H9 (cell line): ENCODE data around the gene AZGP1. TPM values are rescaled to one million over a fixed set of nuclear protein-coding genes. Genes with fewer than 3 reads are reported as not detected.

ENCODE experiments used
- DNase-seq: peaks from one replicate; pipeline ENCODE4 v3.0.0-alpha.2; 2017
- H2AFZ ChIP-seq: one replicate; pipeline ENCODE4 v1.6.1; 2013; ENCODE audit warnings: mild to moderate bottlenecking, low read length, control low read depth, moderate library complexity
- H2AK5ac ChIP-seq: 2 replicates; pipeline ENCODE4 v1.6.1; 2013; ENCODE audit warnings: low read length, control low read depth, mixed read lengths; ENCODE audit not compliant: insufficient read length
- H2BK120ac ChIP-seq: one replicate; pipeline ENCODE4 v1.6.1; 2013; ENCODE audit warnings: low read depth, mild to moderate bottlenecking, low read length, control low read depth, inconsistent platforms; ENCODE audit not compliant: poor library complexity, severe bottlenecking
- H2BK12ac ChIP-seq: 2 replicates; pipeline ENCODE4 v1.6.1; 2013; ENCODE audit warnings: low read length, control low read depth, mixed read lengths, low read depth; ENCODE audit not compliant: insufficient read length
- H2BK15ac ChIP-seq: 2 replicates; pipeline ENCODE4 v1.6.1; 2013; ENCODE audit warnings: low read depth, low read length, control low read depth
- H2BK20ac ChIP-seq: one replicate; pipeline ENCODE4 v1.6.1; 2013; ENCODE audit warnings: low read depth, mild to moderate bottlenecking, low read length, control low read depth, inconsistent platforms; ENCODE audit not compliant: poor library complexity, severe bottlenecking
- H2BK5ac ChIP-seq: 2 replicates; pipeline ENCODE4 v1.6.1; 2013; ENCODE audit warnings: low read length, control low read depth, mixed read lengths; ENCODE audit not compliant: insufficient read length
- H3K14ac ChIP-seq: 2 replicates; pipeline ENCODE4 v1.6.1; 2013; ENCODE audit warnings: low read length, control low read depth; ENCODE audit not compliant: insufficient read depth
- H3K18ac ChIP-seq: 2 replicates; pipeline ENCODE4 v1.6.1; 2013; ENCODE audit warnings: low read depth, mild to moderate bottlenecking, mixed read lengths, low read length, control low read depth; ENCODE audit not compliant: insufficient read length
- H3K23ac ChIP-seq: 2 replicates; pipeline ENCODE4 v1.6.1; 2013; ENCODE audit warnings: low read length, control low read depth, mixed read lengths, low read depth; ENCODE audit not compliant: insufficient read length
- H3K23me2 ChIP-seq: 2 replicates; pipeline ENCODE4 v1.6.1; 2013; ENCODE audit warnings: low read depth, mild to moderate bottlenecking, mixed read lengths, low read length, control low read depth; ENCODE audit not compliant: insufficient read length, poor library complexity, severe bottlenecking
- H3K27ac ChIP-seq: 2 replicates; pipeline ENCODE4 v1.5.1; 2013; ENCODE audit warnings: low read length, control low read depth, mixed read lengths, low read depth; ENCODE audit not compliant: insufficient read length
- H3K27me3 ChIP-seq: 2 replicates; pipeline ENCODE4 v1.6.1; 2013; ENCODE audit warnings: low read length, control low read depth, inconsistent platforms; ENCODE audit not compliant: insufficient read depth
- H3K4ac ChIP-seq: 2 replicates; pipeline ENCODE4 v1.6.1; 2013; ENCODE audit warnings: low read depth, mild to moderate bottlenecking, control low read depth, inconsistent platforms, low read length, moderate library complexity
- H3K4me1 ChIP-seq: 2 replicates; pipeline ENCODE4 v1.6.1; 2013; ENCODE audit warnings: low read length, control low read depth, inconsistent platforms; ENCODE audit not compliant: insufficient read depth
- H3K4me2 ChIP-seq: 2 replicates; pipeline ENCODE4 v1.6.1; 2013; ENCODE audit warnings: low read length, control low read depth, mixed read lengths; ENCODE audit not compliant: insufficient read length, insufficient read depth
- H3K56ac ChIP-seq: 2 replicates; pipeline ENCODE4 v1.6.1; 2013; ENCODE audit warnings: low read depth, mild to moderate bottlenecking, mixed read lengths, low read length, control low read depth; ENCODE audit not compliant: insufficient read length
- H3K79me1 ChIP-seq: 2 replicates; pipeline ENCODE4 v1.6.1; 2013; ENCODE audit warnings: low read depth, mild to moderate bottlenecking, moderate library complexity, low read length, control low read depth, inconsistent platforms; ENCODE audit not compliant: insufficient read depth, poor library complexity, severe bottlenecking
- H3K79me2 ChIP-seq: 2 replicates; pipeline ENCODE4 v1.6.1; 2013; ENCODE audit warnings: low read length, control low read depth, inconsistent platforms; ENCODE audit not compliant: insufficient read depth
- H3K9ac ChIP-seq: 2 replicates; pipeline ENCODE4 v1.6.1; 2013; ENCODE audit warnings: low read length, control low read depth, mixed read lengths; ENCODE audit not compliant: insufficient read length; ENCODE audit errors: extremely low read depth
- H3K9me3 ChIP-seq: one replicate; pipeline ENCODE4 v1.6.1; 2013; ENCODE audit warnings: low read depth, low read length, inconsistent platforms; ENCODE audit not compliant: control insufficient read depth
- H3T11ph ChIP-seq: one replicate; pipeline ENCODE4 v1.6.1; 2013; ENCODE audit warnings: mild to moderate bottlenecking, low read length, control low read depth, inconsistent platforms
- H4K20me1 ChIP-seq: one replicate; pipeline ENCODE4 v1.6.1; 2013; ENCODE audit not compliant: control insufficient read depth, insufficient read length, insufficient read depth
- H4K5ac ChIP-seq: 2 replicates; pipeline ENCODE4 v1.6.1; 2013; ENCODE audit warnings: low read depth, mild to moderate bottlenecking, mixed read lengths, low read length, control low read depth; ENCODE audit not compliant: insufficient read length
- H4K8ac ChIP-seq: replicated peaks from 2 replicates; pipeline ENCODE4 v1.6.1; 2013; ENCODE audit warnings: low read length, control low read depth, mixed read lengths, low read depth; ENCODE audit not compliant: insufficient read length
- H4K91ac ChIP-seq: 2 replicates; pipeline ENCODE4 v1.6.1; 2013; ENCODE audit warnings: low read depth, mild to moderate bottlenecking, moderate library complexity, mixed read lengths, low read length, control low read depth; ENCODE audit not compliant: insufficient read length
- H3K27ac Mint-ChIP-seq, 3 experiments: 2 replicates in 2 of 3; 3 replicates in 1 of 3; pipeline ENCODE4 v1.8.0; 2020 to 2021; ENCODE audit warnings: mixed read lengths in 3 of 3, mild to moderate bottlenecking in 1 of 3, moderate library complexity in 1 of 3
- H3K27me3 Mint-ChIP-seq: 2 replicates; pipeline ENCODE4 v1.8.0; 2021; ENCODE audit warnings: low read depth, mild to moderate bottlenecking, moderate library complexity, mixed read lengths
- H3K36me3 Mint-ChIP-seq, 3 experiments: 2 replicates in 2 of 3; 3 replicates in 1 of 3; pipeline ENCODE4 v1.8.0; 2020 to 2021; ENCODE audit warnings: low read depth in 3 of 3, mixed read lengths in 3 of 3; ENCODE audit not compliant: insufficient read depth in 1 of 3
- H3K4me1 Mint-ChIP-seq, 2 experiments: 2 replicates each; pipeline ENCODE4 v1.8.0; 2020; ENCODE audit warnings: mixed read lengths in 2 of 2
- H3K4me3 Mint-ChIP-seq, 2 experiments: 2 replicates in 1 of 2; 3 replicates in 1 of 2; pipeline ENCODE4 v1.8.0; 2020 to 2021; ENCODE audit warnings: mild to moderate bottlenecking in 2 of 2, mixed read lengths in 2 of 2, moderate library complexity in 1 of 2
- H3K9me3 Mint-ChIP-seq, 2 experiments: 2 replicates in 1 of 2; 3 replicates in 1 of 2; pipeline ENCODE4 v1.8.0; 2020; ENCODE audit warnings: mild to moderate bottlenecking in 2 of 2, mixed read lengths in 2 of 2, moderate library complexity in 1 of 2
- WGBS: extraction: QIAGEN DNeasy Blood & Tissue Kit; methylation state at CpG from one replicate; pipeline ENCODE4 v1.1.7; 2013; ENCODE audit warnings: missing lambda C conversion rate, low lambda C conversion rate, mixed read lengths; ENCODE audit not compliant: insufficient read length; ENCODE audit errors: extremely low coverage; 5-methylcytosine and 5-hydroxymethylcytosine counted together
- total RNA-seq: library from RNA; stranded (reverse); gene quantifications from 2 replicates; pipeline ENCODE4 v1.2.1, GENCODE V29; 2021
- TF ChIP-seq, protein P1 (sequence below): fragments of 200-600 bp; sonication (generic); conservative IDR thresholded peaks from 3 replicates; pipeline ENCODE4 v1.8.0; 2021; ENCODE audit warnings: antibody characterized with exemption, mild to moderate bottlenecking

AZGP1 gene
- total RNA-seq, 1 experiment from 2014 or later, result not detected

DNA sequence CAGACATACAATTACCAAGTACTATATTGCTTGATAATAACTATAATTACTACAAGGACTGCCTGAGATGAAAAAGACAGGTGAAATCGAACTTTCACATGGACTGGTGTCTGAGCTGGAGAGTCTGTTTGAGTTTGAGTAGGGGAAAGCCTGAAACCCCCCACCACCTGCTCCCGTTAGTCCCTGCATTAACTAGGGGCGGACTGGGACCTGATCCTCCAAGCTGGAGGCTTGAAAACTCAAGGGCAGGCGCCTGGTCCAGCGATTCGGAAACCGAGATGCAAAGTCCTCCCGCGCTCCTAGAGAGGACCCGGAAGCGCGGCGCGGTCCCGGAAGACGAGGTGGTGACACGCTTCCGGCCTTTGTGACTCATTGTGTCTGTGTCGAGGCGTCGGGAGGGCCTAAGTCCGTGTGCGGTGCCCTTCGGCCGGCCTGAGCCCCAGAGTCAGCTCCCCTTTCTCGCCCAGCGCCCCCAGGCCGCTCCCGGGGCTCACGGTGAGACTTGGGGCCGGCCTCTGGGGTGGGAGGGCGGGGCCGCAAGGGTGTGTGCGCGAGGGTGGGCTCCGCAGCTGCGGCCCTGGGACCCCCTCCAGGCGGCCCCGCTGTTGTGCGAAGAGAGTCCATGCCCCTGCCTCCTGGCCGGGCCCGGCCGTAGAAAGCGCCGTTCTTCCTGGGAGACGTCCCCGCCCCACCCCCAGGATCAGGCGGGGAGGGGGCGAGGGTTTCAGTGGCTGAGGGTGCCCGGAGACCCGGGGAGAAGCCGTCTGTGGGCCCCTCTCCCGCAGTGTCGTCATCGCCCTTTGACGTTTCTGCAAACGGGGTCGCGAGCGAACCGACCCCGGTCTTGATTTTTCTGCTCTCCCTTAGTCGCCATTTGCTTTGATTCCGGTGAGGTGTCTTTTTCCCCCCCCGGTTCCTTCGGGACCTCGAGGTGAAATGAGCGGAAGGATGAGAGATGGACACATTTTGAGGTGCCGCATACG is 39.7 kb upstream of the AZGP1 start, which contains the start of gene ZKSCAN1:
Gene ZKSCAN1, plus strand, starts transcription at position 365 of the 983 bp plus-strand sequence. CDS start 7,911 bp downstream, outside the sequence.
- Mint-ChIP-seq H3K4me3 (peak within 1 kb of the TSS; percentile 91 to 92), H3K9me3 (no peaks in the 10 kb centered on the region), H3K27ac (peak within 1 kb of the TSS; percentile 76 to 89 (median 87)), H3K4me1 (peaks cover 11 to 23% of the 10 kb centered on the region in 2 experiments), H3K27me3 (peaks cover 8% of the 10 kb centered on the region), H3K36me3 (peaks cover 2 to 17% (median 8%) of the 10 kb centered on the region in 3 experiments; a peak in 5 of 7 replicates)
- H2BK5ac ChIP-seq, result no peak within 1 kb of the TSS
- H2AK5ac ChIP-seq, result no peak within 1 kb of the TSS
- peaks cover 22% of the 10 kb centered on the region for H3K79me2 ChIP-seq
- H3K14ac ChIP-seq, result peak within 1 kb of the TSS; percentile 95
- no peak within 1 kb of the TSS for H2BK20ac ChIP-seq
- peaks cover 5% of the 10 kb centered on the region for H3K23me2 ChIP-seq
- no peaks in the 10 kb centered on the region for H3K27me3 ChIP-seq
- no peak within 1 kb of the TSS for H3T11ph ChIP-seq
- no peaks in the 10 kb centered on the region for H4K20me1 ChIP-seq
- no peak within 1 kb of the TSS for H3K27ac ChIP-seq
- H3K23ac ChIP-seq, result no peak within 1 kb of the TSS
- no peak within 1 kb of the TSS for H2BK12ac ChIP-seq
- no peak within 1 kb of the TSS for H2BK120ac ChIP-seq
- no peak within 1 kb of the TSS for H3K56ac ChIP-seq
- H3K4ac ChIP-seq, result no peak within 1 kb of the TSS; the same call in 1 of the 2 replicates
- no peaks in the 10 kb centered on the region for H3K9me3 ChIP-seq
- H3K9ac ChIP-seq, result peak within 1 kb of the TSS; percentile 84
- H2AFZ ChIP-seq, result no peak within 1 kb of the TSS
- DNase-seq, result peak; percentile 91
- no CpG with 5 or more reads among the region's 70 CpGs for WGBS
- TF ChIP-seq, protein P1, sequence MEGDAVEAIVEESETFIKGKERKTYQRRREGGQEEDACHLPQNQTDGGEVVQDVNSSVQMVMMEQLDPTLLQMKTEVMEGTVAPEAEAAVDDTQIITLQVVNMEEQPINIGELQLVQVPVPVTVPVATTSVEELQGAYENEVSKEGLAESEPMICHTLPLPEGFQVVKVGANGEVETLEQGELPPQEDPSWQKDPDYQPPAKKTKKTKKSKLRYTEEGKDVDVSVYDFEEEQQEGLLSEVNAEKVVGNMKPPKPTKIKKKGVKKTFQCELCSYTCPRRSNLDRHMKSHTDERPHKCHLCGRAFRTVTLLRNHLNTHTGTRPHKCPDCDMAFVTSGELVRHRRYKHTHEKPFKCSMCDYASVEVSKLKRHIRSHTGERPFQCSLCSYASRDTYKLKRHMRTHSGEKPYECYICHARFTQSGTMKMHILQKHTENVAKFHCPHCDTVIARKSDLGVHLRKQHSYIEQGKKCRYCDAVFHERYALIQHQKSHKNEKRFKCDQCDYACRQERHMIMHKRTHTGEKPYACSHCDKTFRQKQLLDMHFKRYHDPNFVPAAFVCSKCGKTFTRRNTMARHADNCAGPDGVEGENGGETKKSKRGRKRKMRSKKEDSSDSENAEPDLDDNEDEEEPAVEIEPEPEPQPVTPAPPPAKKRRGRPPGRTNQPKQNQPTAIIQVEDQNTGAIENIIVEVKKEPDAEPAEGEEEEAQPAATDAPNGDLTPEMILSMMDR, result no peak
- H3K18ac ChIP-seq, result peak within 1 kb of the TSS; percentile 85
- no peak within 1 kb of the TSS for H4K5ac ChIP-seq
- H3K79me1 ChIP-seq, result peaks cover 7% of the 10 kb centered on the region
- H3K4me1 ChIP-seq, result no peaks in the 10 kb centered on the region
- peak within 1 kb of the TSS; percentile 99 for H3K4me2 ChIP-seq
- H4K91ac ChIP-seq, result no peak within 1 kb of the TSS
- H2BK15ac ChIP-seq, result no peak within 1 kb of the TSS
- no peak within 1 kb of the TSS for H4K8ac ChIP-seq
